GM12878 (cell line): Measurements from ENCODE around the gene TP53RK.

Experiments
- ASH2L ChIP-seq: fragments of 300-600, 200-600 bp; sonication (generic); IDR thresholded peaks from 2 replicates; pipeline ENCODE4 v1.6.1; 2017; ENCODE audit warnings: low read depth, mild to moderate bottlenecking, borderline replicate concordance
- BMI1 ChIP-seq: fragments of 450-650 bp; IDR thresholded peaks from 2 replicates; pipeline ENCODE4 v1.6.1; 2016; ENCODE audit warnings: mild to moderate bottlenecking, moderate library complexity, borderline replicate concordance
- CEBPB ChIP-seq, 2 experiments: fragments of 150-350 bp in 1 of 2; IDR thresholded peaks; 2 replicates each; pipeline ENCODE4 v1.6.1; 2012 to 2014; ENCODE audit warnings: low read depth in 2 of 2, low read length in 2 of 2, borderline replicate concordance in 1 of 2, inconsistent platforms in 1 of 2
- CTCF ChIP-seq, 3 experiments: IDR thresholded peaks in 2 of 3; conservative IDR thresholded peaks in 1 of 3; 2 replicates each; pipeline ENCODE4 v1.5.1; 2011; ENCODE audit warnings: low read depth in 3 of 3, low read length in 3 of 3, mild to moderate bottlenecking in 3 of 3, control low read depth in 2 of 3, moderate library complexity in 2 of 3, inconsistent platforms in 1 of 3, mixed read lengths in 1 of 3; ENCODE audit not compliant: control insufficient read depth in 2 of 3, insufficient read depth in 1 of 3; ENCODE audit errors: extremely low read depth in 1 of 3
- DPF2 ChIP-seq: fragments of 450-650 bp; IDR thresholded peaks from 2 replicates; pipeline ENCODE4 v1.6.1; 2017; ENCODE audit warnings: mild to moderate bottlenecking
- IKZF2 ChIP-seq, 2 experiments: fragments of 450-650 bp; IDR thresholded peaks; 2 replicates each; pipeline ENCODE4 v1.6.1; 2017; ENCODE audit warnings: mild to moderate bottlenecking in 2 of 2, moderate library complexity in 2 of 2
- IRF3 ChIP-seq: fragments of 450-650 bp; IDR thresholded peaks from 2 replicates; pipeline ENCODE4 v1.6.1; 2014; ENCODE audit warnings: mild to moderate bottlenecking
- MAX ChIP-seq: IDR thresholded peaks from 2 replicates; pipeline ENCODE4 v1.6.1; 2012; ENCODE audit warnings: low read depth, low read length, improper control_type of control experiment
- MYC ChIP-seq: IDR thresholded peaks from 2 replicates; pipeline ENCODE4 v1.6.1; 2011; ENCODE audit warnings: mild to moderate bottlenecking, low read length, moderate library complexity, inconsistent platforms; ENCODE audit not compliant: insufficient read depth, insufficient replicate concordance, insufficient read length, severe bottlenecking
- POLR2AphosphoS5 ChIP-seq: IDR thresholded peaks from 2 replicates; pipeline ENCODE4 v1.6.1; 2011; ENCODE audit warnings: mild to moderate bottlenecking, low read length, inconsistent platforms
- RELA ChIP-seq: fragments of 450-650 bp; IDR thresholded peaks from 2 replicates; pipeline ENCODE4 v1.8.0; 2014; ENCODE audit warnings: borderline replicate concordance; ENCODE audit not compliant: partially characterized antibody
- TCF7 ChIP-seq: IDR thresholded peaks from 2 replicates; pipeline ENCODE4 v1.6.1; 2014; ENCODE audit warnings: antibody characterized with exemption, borderline replicate concordance
- USF2 ChIP-seq: IDR thresholded peaks from 2 replicates; pipeline ENCODE4 v1.6.1; 2011; ENCODE audit warnings: low read depth, low read length, improper control_type of control experiment, borderline replicate concordance

- TF ChIP-seq BMI1 (no peak), CTCF (IDR thresholded peaks at IDR 0.05 in 2 of 3, conservative IDR thresholded peaks at IDR 0.05 in 1 of 3; ENCODE audit: control insufficient read depth in 2 of 3, extremely low read depth in 1 of 3, insufficient read depth in 1 of 3, low read depth in 3 of 3, low read length in 3 of 3) (no peak), IRF3 (no peak), MYC (no peak), IKZF2 (IDR thresholded peaks at IDR 0.05) (no peak), CEBPB (IDR thresholded peaks at IDR 0.05; ENCODE audit: borderline replicate concordance in 1 of 2, low read depth in 2 of 2, low read length in 2 of 2) (no peak), USF2 (no peak), RELA (no peak), DPF2 (no peak), POLR2AphosphoS5 (no peak), ASH2L (no peak), TCF7 (no peak), MAX (no peak)
Observed at GRCh38 chr20:46682063-46682821, 7.0 kb downstream of the TP53RK start.
